Right lung (tissue), 5 donors: ENCODE data around the gene UBL4A. TPM values are rescaled to one million over a fixed set of nuclear protein-coding genes. Genes with fewer than 3 reads are reported as not detected.
A peak's percentile ranks its signal among the peaks of the same experiment; 100 is the strongest.

ENCODE experiments used
- DNase-seq, 2 donors: peaks; one replicate each; pipeline ENCODE4 v3.0.0-alpha.2; 2013
- polyA plus RNA-seq, 5 donors: library from polyadenylated mRNA; unstranded; fragments of 120-200 nt; gene quantifications; one replicate each; pipeline versions ENCODE4 v1.2.1 to v1.2.3, GENCODE V29; 2013; ENCODE audit warnings: inconsistent platforms in 1 of 5, low replicate concordance in 1 of 5; ENCODE audit not compliant: insufficient read length in 5 of 5, insufficient read depth in 1 of 5

UBL4A gene
- polyA plus RNA-seq, 5 donors = 22.6 to 38.0 (median 28.8) TPM

DNA sequence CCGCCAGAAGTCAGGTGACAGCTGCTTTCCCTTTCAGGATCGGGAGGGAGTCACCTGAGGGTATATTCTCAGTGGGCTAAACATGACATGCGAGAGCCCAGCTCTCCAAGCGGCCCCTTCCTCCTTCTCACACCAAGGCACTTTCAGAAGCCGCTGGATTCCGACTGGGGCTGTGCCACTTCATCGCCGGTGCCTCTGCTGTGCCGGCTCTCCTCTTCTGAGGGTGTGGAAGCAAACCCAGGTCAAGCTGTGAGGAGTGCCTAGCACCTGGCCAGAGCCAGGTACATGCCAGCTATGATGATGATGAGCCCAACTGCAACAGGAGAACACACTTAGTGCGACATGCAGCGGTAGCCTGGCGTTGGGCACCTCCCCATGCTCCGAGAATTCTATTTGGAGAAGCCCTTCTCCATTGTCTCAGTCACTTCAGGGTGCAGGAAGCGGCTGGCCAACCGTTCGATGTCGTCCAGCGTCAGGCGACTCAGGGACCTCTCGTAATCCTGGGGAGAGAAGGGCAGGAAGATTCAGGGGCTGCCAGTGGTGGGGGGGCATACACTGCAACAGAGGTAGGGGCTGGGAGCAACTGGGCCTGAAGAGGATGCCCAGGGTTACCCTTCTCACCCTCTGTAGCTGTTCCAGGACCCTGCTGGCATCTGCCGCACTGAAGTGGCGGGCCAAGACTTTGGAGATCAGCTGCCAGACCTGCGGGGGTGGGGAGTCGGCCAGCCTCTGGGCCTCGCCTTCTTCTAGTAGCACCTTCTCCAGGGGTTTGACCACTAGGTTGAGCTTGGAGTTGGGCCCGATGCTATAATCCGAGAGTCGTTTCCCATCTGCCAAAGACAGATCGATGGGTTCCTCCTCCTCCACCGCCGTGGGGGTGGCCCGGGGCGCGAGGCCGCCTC, 1.0 kb downstream of the UBL4A start:
- no peak for DNase-seq

GRCh38 chrX:154484255-154485149, 1.9 kb downstream of the UBL4A start:
- DNase-seq = no peak

GRCh38 chrX:154483325-154483724, 3.1 kb downstream of the UBL4A start:
- DNase-seq = no peak

DNA sequence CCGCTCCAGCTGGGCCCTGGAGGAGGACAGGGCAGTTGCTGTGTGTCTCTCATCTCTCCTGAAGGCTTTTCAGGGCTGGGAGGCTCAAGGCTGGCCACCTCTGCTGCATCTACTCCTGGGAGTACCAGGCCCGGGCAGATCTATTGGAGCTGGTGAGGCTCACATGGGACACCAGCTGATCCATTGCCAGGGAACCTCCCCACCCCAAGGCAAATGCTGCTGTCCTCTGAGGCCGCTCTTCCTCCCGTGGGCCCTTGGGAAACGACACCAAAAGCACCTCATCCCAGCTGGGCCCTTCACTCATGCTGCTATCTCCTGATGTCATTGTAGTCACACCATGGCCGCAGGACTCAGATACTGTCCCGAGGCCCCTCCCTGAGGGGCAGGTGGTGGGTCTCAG, 3.6 kb downstream of the UBL4A start:
- no peak for DNase-seq

DNA sequence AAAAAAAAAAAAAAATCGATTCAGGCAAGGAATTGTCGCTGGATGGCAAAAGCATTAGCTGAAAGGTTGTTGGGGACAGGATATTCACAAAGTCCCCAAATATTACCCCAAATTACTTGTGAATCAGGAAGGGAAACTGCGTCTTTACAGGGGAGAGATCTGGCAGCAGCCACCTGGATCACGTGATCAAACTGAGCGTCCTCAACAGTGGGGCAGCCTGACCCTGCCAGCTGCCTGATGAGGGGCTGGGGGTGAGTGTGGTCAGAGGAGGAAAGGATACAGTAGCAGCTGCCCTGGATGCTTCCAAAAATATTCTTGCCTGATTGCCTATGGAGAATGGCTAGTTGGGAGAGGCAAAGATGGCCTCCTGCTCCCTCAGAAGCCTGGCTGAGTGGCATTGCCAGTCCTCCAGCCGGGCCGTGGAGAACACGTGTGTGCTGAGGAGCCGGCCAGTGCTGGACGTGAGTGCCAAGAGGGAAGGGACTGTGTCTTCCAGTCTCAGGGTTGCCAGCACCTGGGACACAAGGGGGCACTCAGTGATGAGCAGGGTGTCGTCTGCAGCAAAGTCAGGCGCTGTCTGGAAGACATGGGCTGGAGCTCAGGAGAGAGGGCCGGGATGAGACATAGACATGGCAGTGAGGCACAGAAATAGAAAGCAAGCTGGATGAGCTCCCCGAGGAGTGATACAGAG, 4.4 kb downstream of the UBL4A start:
- DNase-seq = no peak

DNA sequence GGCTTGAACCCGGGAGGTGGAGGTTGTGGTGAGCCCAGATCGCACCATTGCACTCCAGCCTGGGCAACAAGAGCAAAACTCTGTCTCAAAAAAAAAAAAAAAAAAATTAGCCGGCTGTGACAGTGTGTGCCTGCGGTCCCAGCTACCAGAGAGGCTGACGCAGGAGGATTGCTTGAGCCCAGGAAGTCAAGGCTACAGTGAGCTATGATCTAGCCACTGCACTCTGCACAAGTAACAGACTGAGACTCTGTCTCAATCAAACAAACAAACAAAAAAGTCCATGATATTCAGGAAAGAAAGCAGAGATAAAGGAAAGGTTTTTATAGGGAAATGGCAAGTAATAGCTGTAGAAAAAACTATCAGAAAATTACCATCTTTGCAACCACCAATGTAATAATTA, 5.2 kb downstream of the UBL4A start:
- no peak for DNase-seq

GRCh38 chrX:154478728-154479622, 7.4 kb downstream of the UBL4A start, which contains the start of gene LAGE3:
LAGE3 (minus strand) TSS chrX:154479281; CDS start chrX:154478915, 366 bp downstream.
- peak; percentile 88 to 89 for DNase-seq

GRCh38 chrX:154477891-154478477, 8.4 kb downstream of the UBL4A start:
- DNase-seq = no peak

DNA sequence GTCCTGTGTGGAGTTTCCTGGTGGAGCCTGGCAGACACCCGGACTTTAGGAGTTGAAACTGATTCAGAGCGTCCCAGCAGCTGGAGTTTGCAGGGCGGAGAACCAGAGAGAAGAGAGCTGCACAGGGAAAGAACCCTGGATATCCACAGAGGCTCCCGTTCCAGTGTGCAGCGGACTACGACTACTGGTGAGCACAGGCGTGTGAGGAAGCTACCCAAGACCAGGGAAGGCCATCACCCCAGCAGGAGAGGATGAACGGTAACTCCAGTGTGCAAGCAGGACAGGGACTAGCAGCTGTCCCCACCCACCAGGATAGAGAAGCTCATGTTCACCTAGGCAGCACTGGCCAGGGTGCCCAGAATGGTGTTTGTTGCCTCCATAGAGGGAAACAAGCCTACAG, 9.6 kb downstream of the UBL4A start:
- no peak for DNase-seq

DNA sequence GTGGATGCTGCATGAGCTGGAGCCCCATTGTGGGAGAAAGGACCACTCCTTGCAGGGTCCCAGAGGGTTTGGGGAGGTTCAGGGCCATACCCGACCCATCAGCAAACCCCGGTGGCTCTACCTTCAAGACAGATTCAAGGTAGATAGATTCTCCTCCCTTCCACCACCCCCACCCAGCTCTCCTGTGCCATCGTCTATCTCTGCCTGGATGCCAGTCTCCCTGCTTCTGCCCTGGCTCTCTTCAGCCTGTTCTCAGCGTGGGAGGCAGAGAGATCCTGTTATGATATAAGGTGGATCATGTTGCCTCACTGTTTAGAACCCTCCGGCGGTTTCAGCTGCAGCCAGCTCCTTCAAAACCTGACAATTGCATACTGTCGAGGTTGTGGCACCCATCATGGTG, 12.7 kb downstream of the UBL4A start:
- no peak for DNase-seq

- DNase-seq = no peak
Measured at GRCh38 chrX:154472685-154473632, 13.5 kb downstream of the UBL4A start.

GRCh38 chrX:154471839-154472684, 14.4 kb downstream of the UBL4A start:
- no peak for DNase-seq

- no peak for DNase-seq
Measured at GRCh38 chrX:154470914-154471568, 15.4 kb downstream of the UBL4A start.

GRCh38 chrX:154470434-154470833, 16.0 kb downstream of the UBL4A start:
- no peak for DNase-seq

DNA sequence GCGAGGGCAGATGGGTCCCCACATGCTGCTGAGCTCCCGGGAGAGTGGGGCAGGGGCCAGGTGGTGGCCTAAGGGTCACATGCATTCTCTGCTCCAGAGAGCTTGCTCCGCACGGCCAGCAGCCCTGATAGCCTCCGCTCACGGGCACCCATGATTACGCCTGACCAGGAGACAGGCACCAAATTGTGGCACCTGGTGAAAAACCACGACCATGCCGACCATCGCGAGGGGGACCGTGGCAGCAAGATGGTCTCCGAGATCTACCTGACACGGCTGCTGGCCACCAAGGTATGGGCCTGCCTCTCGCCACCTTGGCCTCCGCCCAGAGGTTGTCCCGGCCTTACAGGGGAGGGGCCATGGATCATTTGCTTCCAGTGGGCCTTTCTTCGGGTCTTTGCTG, 16.5 kb downstream of the UBL4A start:
- DNase-seq = no peak

GRCh38 chrX:154469114-154469513, 17.3 kb downstream of the UBL4A start:
- no peak for DNase-seq

DNA sequence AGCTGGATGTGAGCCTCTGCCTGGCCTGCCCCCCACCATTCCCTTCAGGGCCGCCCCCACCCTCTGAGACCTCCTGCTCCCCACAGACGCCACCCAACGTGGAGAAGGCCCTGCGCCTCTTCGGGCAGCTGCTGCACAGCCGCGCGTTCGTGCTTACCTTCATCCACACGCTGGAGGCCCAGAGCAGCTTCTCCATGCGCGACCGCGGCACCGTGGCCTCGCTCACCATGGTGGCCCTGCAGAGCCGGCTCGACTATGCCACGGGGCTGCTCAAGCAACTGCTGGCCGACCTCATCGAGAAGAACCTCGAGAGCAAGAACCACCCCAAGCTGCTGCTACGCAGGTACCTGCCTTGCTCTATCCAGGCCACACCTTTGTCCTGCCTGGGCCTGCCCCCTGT, 18.2 kb downstream of the UBL4A start:
- DNase-seq = no peak

GRCh38 chrX:154467556-154467955, 18.9 kb downstream of the UBL4A start:
- DNase-seq = no peak
